ENCODE results near the gene TMEM156.
"Not testable (repeated sequence)": the region's sequence is repeated elsewhere in the genome, so short reads cannot be mapped to it uniquely, and the experiment has no call there.

Gene TMEM156

DNA sequence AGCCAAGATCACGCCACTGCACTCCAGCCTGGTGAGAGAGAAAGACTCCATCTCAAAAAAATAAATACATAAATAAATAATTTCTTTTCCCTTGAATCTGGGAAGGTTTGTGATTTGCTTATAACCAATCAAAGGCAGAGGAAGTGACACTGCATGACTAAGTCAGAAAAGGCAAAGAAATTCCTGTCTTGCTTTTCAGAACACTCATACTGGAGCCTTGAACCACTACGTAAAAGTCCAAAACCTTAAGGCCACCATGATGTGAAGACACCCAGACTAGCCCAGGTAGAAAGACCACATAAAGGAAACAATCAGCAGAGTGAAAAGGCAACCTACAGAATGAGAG lies 36.6 kb downstream of the TMEM156 start:
- Mint-ChIP-seq H3K4me1 (no peaks in the 10 kb centered on the region), H3K9me3 (peaks cover 9% of the 10 kb centered on the region), H3K27ac (no peak overlapping the region), H3K4me3 (no peak overlapping the region), H3K27me3 (ENCODE audit: low read depth) (no peaks in the 10 kb centered on the region), H3K36me3 (ENCODE audit: low read depth) (no peaks in the 10 kb centered on the region)
- TF ChIP-seq, protein P1, sequence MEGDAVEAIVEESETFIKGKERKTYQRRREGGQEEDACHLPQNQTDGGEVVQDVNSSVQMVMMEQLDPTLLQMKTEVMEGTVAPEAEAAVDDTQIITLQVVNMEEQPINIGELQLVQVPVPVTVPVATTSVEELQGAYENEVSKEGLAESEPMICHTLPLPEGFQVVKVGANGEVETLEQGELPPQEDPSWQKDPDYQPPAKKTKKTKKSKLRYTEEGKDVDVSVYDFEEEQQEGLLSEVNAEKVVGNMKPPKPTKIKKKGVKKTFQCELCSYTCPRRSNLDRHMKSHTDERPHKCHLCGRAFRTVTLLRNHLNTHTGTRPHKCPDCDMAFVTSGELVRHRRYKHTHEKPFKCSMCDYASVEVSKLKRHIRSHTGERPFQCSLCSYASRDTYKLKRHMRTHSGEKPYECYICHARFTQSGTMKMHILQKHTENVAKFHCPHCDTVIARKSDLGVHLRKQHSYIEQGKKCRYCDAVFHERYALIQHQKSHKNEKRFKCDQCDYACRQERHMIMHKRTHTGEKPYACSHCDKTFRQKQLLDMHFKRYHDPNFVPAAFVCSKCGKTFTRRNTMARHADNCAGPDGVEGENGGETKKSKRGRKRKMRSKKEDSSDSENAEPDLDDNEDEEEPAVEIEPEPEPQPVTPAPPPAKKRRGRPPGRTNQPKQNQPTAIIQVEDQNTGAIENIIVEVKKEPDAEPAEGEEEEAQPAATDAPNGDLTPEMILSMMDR (IDR thresholded peaks at IDR 0.05; ENCODE audit: unreplicated experiment in 3 of 3) = no peak

DNA sequence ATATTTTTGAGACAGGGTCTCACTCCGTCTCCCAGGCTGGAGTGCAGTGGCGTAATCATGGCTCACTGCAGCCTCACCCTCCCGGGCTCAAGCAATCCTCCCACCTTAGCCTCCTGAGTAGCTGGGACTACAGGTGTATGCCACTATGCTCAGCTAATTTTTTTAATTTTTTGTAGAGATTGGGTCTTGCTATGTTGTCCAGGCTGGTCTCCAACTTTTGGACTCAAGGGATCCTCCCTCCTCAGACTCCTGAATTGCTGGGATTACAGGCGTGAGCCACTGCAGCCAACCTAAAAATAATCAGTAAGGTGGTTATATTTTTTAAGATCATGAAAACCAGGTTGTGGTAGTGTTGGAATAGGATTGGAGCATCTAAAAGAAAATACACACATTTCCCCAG lies 38.1 kb downstream of the TMEM156 start:
- H3K9me3 Mint-ChIP-seq = peaks cover 2% of the 10 kb centered on the region
- H3K4me3 Mint-ChIP-seq = no peak overlapping the region
- H3K36me3 Mint-ChIP-seq (ENCODE audit: low read depth) = no peaks in the 10 kb centered on the region
- H3K27me3 Mint-ChIP-seq (ENCODE audit: low read depth) = no peaks in the 10 kb centered on the region
- no peak overlapping the region for H3K27ac Mint-ChIP-seq
- H3K4me1 Mint-ChIP-seq = no peaks in the 10 kb centered on the region
- TF ChIP-seq, protein P1 (IDR thresholded peaks at IDR 0.05; ENCODE audit: unreplicated experiment in 3 of 3) = no peak

DNA sequence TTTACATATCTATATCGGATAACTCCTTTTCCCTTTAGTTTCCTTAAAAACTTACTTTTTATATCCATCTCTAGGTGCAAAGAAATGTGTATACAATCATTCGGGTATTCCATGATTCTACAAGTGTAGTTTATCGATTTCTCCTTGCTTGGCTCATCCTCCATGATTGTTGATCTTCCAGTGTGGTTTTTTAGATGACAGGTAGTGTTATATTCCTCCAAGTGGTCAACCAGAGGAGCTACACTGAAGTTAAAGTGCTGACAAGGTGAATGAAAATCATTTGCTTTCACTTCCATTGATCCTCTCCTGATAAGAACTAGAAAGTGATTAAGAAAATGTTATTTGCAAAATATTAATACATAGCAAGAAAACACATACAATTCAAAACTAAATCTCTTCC lies 38.5 kb downstream of the TMEM156 start:
- H3K27ac Mint-ChIP-seq = no peak overlapping the region
- no peaks in the 10 kb centered on the region for H3K27me3 Mint-ChIP-seq (ENCODE audit: low read depth)
- peaks cover 2% of the 10 kb centered on the region for H3K9me3 Mint-ChIP-seq
- H3K36me3 Mint-ChIP-seq (ENCODE audit: low read depth) = no peaks in the 10 kb centered on the region
- no peak overlapping the region for H3K4me3 Mint-ChIP-seq
- no peaks in the 10 kb centered on the region for H3K4me1 Mint-ChIP-seq
- TF ChIP-seq, protein P1 (IDR thresholded peaks at IDR 0.05; ENCODE audit: unreplicated experiment in 3 of 3) = no peak

- Mint-ChIP-seq H3K27me3 (ENCODE audit: low read depth) (no peaks in the 10 kb centered on the region), H3K4me1 (peaks cover 5% of the 10 kb centered on the region), H3K27ac (no peak overlapping the region), H3K4me3 (no peak overlapping the region), H3K36me3 (ENCODE audit: low read depth) (no peaks in the 10 kb centered on the region), H3K9me3 (no peaks in the 10 kb centered on the region)
- TF ChIP-seq, protein P1 (IDR thresholded peaks at IDR 0.05; ENCODE audit: unreplicated experiment in 3 of 3) = no peak
Observed at GRCh38 chr4:38990241-38990640, 42.0 kb downstream of the TMEM156 start.

- Mint-ChIP-seq H3K36me3 (ENCODE audit: low read depth) (no peaks in the 10 kb centered on the region), H3K27me3 (ENCODE audit: low read depth) (no peaks in the 10 kb centered on the region), H3K27ac (no peak overlapping the region), H3K4me3 (no peak overlapping the region), H3K4me1 (peaks cover 7% of the 10 kb centered on the region), H3K9me3 (no peaks in the 10 kb centered on the region)
- TF ChIP-seq, protein P1 (IDR thresholded peaks at IDR 0.05; ENCODE audit: unreplicated experiment in 3 of 3) = no peak
Observed at GRCh38 chr4:38989487-38989886, 42.7 kb downstream of the TMEM156 start.

DNA sequence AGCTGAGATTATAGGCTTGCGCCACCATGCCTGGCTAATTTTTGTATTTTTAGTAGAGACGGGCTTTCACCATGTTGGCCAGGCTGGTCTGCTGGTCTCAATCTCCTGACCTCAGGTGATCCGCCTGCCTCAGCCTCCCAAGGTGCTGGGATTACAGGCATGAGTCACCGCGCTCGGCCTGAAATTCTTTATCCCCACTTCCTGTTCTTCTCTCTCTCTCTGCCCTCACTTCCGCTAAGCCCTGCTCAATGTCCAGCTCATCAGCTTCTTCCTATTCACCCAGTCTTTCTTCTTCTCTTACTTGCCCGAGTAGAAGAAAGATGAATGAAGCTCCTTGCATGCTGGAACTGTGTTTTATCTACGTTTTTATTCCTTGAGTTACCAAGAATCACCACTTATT lies 43.9 kb downstream of the TMEM156 start:
- not testable (repeated sequence) for H3K4me3 Mint-ChIP-seq; H3K9me3 Mint-ChIP-seq; H3K36me3 Mint-ChIP-seq (ENCODE audit: low read depth); H3K27me3 Mint-ChIP-seq (ENCODE audit: low read depth); H3K27ac Mint-ChIP-seq
- peaks cover 15% of the 10 kb centered on the region for H3K4me1 Mint-ChIP-seq

GRCh38 chr4:38987491-38987890 lies 44.7 kb downstream of the TMEM156 start:
- Mint-ChIP-seq H3K9me3 (no peaks in the 10 kb centered on the region), H3K4me1 (peaks cover 16% of the 10 kb centered on the region), H3K4me3 (no peak overlapping the region), H3K36me3 (ENCODE audit: low read depth) (no peaks in the 10 kb centered on the region), H3K27ac (no peak overlapping the region), H3K27me3 (ENCODE audit: low read depth) (no peaks in the 10 kb centered on the region)
- TF ChIP-seq, protein P1 (IDR thresholded peaks at IDR 0.05; ENCODE audit: unreplicated experiment in 3 of 3) = no peak
